Esophagus mucosa (tissue), 1 donor: ENCODE measurements around the gene FAM83E. TPM values are rescaled to one million over a fixed set of nuclear protein-coding genes. Genes with fewer than 3 reads are reported as not detected.

ENCODE experiments used
- ATAC-seq: fragments of 200-7000 bp; cut with Tn5 transposase; one replicate; pipeline ENCODE4 v1.9.1; 2020
- total RNA-seq: library from RNA; stranded (reverse); gene quantifications from one replicate; pipeline ENCODE4 v1.2.4, GENCODE V29; 2023
- donor health status: DM: yes; HTN: yes; CAD: no.

The FAM83E gene
- total RNA-seq: 6.5 TPM

DNA sequence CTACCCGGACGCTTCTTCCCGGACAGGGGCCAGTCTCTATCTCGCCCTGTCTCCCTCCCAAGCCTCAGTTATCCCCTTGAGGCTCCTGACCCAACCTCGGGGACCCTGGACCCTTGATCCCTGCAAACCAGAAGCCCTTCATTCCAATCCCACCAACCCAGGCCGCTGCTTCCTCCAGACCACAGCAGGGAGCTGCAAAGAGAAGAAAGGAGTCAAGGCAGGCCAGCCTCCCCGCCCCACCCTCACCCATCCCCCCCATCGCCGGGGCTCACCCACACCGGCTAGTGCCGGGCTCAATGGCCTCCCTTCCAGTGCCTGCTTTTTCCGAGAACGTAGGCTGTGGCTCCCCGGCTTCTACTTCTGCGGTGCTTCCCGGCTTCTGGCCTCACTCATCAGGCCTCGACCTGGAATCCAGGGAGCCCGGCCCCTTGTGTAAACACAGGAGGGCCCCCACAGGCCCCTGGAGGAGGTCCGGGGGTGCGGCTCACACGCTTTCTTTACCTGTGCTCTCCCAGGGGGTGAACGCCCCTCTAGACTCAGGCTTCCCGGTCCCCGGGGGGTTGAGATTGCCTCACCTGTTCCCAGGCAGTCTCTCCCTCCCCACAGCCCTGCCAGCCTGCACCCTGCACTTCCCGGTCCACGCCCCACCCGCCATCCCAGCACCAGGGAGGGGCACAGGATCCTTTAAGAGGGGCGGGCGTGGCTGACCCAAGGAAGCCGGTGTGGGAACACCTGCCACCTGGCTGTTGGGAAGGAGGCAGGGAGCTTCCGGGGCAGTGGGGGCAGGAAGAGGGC, at the start of gene FAM83E:
FAM83E (minus strand) TSS at position 641 of the 795 bp plus-strand sequence. CDS start 1,704 bp downstream, outside the sequence.
- peak; percentile 65 for ATAC-seq

DNA sequence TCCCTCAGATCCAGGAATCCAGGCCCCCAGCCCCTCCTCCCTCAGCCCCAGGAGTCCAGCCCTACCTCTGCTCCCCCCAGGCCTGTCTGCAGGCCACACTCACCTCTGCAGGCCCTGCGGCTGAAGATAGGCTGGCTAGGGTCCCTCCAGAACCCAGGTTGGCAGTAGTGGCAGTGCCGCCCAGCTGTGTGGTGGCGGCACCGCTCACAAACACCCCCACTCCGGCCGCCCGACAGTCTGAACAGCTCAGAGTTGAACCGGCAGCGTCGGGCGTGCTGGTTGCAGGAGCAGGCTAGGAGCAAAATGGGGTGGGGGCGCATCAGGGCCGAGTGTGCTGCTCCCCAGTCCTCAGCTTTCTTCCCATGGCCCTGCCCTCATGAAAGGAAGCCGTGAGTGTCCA, 49.6 kb upstream of the FAM83E start:
- ATAC-seq: no peak

DNA sequence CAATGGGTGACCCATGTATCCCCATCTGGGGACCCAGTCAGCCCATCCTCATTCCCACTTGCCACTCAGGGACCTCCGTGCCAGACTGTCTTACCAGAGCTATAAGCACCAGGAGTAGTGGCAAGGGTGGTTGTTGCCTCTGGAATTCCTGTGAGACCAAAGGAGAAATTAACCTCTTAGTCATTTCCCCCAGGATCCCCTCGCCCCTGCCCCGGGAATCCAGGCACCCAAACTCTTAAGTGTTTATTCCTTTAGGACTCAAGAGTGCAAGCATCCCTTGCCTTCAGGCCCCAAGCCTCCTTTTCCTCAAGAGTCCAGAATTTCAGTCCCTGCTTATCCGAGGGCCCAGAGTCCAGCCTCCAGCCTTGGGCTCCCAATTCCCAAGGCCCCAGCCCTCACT, 48.8 kb upstream of the FAM83E start:
- no peak for ATAC-seq

DNA sequence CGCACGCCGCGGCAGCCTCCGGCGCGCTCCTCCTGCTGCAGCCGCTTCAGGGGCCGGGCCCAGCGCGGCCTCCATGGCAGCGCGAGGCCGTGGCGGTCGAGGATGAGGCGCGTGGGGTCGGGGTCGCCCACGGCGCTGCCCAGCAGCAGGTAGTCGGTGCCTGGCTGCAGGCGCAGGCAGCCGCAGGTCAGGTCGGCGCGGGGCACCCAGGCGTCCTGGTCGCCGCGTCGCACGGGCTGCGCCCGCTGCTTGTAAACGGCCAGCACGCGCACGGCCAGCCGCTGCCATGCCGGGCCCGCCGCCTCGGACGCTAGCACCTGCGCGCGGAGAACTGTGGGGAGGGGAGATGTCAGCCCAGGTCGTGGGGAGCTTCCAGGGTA, 46.8 kb upstream of the FAM83E start:
- ATAC-seq: peak; percentile 11

DNA sequence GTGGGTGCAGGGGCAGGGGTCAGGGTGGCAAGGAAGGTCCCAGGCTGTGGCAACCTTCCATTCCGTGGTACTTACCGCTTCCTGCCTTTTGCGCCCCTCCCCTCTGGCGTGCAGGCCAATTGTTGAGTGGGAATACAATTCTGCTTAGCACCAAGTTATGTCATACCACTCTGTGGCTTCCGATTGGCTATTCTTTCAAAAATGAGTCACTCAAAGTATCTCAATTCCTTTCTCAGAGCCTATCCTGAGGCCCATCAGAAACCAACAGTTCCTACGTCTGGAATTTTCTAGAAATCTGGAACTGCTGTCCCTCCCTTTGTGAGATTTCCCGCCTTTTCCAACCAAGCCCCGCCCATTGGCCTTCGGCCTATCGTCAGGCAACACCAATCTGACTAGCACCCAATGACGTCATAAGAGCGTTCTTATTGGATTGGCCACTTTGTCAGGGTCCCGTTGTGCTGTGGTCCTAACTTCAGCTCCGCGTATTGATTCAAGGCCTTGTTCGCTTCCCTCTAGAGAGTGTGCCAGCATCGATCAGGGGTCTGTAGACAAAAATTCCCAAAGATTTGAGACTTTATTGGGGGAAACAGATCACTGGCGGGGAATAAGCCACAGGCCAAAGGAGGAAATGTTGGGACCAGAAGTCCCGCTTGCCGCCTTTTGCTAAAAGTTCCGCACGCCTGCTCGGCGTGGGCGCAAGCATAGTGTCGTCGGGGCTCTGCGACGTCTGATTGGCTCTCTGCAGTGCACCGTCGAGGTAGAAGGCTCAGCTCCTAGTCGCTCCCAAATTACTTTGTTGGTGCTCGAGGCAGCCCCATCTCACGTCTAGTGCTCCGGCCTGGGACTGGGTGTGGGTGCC, 46.2 kb upstream of the FAM83E start:
- ATAC-seq: peak; percentile 80

DNA sequence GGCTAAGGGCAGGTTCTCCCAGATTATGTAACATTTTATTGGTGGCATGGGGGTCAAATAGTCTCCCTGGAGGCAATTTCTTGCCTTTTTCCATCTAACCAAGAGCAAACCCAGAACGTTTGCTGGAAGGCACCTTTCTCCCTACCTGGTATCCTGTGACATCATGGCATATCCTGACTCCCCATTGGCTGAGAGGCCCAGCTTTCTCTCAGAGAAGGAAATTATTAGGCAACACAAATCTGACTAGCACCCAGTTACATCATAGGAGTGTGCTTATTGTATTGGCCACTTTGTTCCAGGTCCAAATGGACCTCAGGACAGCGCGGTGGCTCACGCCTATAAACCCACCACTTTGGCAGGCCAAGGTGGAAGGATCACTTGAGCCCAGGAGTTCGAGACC, 44.9 kb upstream of the FAM83E start:
- ATAC-seq: peak; percentile 25

DNA sequence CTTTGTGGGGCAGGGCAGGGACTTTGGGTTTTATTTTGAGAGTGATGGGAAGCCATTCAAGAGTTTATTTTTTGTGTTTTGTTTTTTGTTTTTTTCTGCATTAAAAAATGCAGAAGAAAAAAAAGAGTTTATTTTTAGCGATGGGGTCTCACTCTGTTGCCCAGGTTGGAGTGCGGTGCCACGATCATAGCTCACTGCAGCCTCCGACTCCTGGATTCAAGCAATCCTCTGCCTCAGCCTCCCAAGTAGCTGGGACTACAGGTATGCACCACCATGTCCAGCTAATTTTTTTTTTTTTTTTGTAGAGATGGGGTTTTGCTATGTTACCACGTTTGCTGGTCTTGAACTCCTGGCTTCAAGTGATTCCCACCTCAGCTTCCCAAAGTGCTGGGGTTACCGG, 43.6 kb upstream of the FAM83E start:
- ATAC-seq: no peak

DNA sequence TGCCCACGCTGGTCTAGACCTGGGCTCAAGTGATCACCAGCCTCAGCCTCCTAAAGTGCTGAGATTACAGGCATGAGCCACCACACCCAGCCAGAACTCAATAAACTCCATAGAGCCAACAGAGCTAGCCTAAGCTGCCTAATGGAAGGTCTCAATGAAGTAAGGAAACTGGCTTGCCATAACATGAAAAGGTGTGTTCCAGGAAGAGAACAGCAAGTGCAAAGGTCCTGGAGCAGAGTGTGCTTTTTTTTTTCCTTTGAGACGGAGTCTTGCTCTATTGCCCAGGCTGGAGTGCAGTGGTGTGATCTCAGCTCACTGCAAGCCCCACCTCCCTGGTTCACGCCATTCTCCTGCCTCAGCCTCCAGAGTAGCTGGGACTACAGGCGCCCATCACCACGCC, 43.0 kb upstream of the FAM83E start:
- ATAC-seq: peak; percentile 5

DNA sequence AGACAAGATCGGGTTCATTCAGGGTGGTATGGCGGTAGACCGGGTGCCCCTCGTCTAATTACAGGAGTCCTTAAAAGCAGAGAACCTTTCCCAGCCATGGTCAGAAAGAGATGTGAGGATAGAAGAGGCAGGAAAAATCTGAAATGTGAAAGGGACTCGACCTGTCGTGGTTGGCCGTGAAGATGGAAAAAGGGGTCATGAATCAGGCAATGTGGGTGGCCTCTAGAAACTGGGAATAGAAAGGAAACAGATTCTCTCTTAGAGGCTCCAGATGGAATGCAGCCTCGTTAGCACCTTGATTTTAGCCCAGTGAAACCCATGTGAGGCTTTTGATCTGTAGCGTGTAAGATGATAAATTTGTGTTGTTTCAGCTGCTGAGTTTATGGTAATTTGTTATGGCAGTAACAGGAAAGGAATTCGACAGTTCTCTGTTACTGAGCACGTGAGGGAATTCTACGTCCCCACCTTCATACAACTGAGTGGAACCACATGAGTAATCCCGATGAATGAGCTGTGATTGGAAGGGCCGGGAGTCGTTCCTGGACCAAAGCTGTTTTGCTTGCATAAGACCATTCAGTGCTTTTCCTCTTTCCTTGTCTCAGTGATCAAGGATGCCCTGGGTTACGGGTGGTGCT, 42.1 kb upstream of the FAM83E start:
- peak; percentile 19 for ATAC-seq

DNA sequence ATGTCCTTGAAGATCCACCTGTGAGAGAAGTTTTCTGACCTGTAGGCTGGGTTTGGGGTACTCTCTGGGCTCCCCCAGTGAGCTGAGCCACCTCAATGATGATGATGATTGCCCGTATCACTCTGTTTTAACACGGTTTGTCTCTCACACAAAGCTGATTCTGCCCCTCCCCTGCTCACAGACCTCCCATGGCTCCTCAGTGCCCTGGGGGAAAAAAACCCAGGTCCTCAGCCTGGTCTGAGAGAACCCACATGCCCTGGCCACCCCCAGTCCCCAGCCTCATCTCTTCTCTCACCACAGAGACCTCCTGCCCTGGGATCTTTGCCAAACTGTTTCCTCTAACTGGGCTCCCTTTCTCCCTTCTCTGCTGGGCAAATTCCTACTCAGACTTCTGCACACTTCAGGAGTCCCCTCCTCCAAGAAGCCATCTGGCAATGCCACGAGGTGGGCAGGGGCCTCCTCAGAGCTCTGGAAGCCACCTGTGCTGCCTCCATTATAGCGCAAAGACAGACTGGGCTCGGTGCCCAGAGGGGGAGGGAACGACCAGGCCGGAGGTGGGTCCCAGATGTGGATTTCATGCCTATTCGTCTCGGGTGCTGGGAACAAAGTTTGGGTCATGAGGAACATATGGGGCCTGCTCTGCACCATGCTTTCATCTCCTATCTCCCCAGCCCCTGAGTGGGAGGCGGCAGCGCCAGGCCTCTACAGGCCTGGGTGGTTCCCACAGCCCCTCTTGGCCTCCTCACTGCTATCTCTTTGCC, 39.6 kb upstream of the FAM83E start:
- ATAC-seq: no peak

DNA sequence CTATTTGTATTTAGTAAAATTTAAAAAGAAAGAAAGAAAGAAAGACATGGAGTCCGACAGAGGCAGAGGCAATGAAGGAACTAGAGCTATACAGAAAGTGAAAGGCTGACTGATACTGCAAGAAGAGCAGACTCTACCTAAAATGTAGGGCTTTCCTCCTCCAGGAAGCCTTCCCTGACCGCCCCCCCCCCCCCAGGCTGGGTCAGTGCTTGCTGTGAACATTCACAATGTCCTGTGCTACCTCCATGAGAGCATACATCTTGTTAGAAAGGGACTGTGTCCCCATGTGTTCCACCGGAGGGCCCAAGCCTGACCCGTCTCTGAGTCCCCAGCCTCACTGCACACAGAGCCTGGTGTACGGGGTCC, 36.8 kb upstream of the FAM83E start:
- no peak for ATAC-seq

DNA sequence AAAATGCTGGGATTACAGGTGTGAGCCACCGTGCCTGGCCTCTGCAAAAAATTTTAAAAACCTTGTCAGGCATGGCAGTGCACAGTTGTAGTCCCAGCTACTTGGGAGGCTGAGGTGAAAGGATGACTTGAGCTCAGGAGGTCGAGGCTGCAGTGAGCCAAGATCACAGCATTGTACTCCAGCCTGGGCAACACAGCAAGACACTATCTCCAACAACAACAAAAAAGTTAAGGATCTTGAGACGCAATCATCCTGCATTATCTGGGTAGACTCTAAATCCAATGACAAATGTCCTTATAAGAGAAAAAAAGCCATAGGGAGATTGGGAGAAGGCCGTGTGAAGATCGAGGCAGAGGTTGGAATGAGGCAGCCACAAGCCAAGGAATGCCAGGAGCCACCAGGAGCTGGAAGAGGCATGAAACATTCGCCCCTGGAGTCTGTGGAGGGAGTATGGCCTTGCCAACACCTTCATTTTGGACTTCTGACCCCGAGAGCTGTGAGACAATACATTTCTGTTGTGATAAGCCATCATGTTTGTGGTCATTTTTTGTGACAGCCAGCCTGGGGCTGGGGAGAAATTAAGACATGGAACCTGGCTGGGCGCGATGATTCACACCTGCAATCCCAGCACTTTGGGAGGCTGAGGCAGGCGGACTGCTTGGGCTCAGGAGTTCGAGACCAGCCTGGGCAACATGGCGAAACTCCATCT, 36.3 kb upstream of the FAM83E start:
- ATAC-seq: no peak

DNA sequence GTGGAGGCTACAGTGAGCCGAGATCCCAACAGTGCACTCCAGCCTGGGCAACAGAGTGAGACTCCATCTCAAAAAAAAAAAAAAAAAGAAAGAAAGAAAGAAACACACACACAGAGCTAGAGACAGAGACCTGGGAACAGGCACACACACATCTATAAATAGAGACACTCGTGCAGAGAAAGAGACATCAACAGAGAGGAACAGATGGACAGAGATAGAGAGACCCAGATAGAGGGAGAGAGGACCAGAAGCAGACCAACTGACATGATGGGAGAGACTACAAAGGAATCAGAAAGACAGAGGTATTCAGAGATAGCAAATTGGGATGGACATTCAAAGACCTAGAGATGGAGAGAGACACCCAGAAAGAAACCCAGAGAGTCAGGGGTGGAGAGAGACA, 33.3 kb upstream of the FAM83E start:
- no peak for ATAC-seq

DNA sequence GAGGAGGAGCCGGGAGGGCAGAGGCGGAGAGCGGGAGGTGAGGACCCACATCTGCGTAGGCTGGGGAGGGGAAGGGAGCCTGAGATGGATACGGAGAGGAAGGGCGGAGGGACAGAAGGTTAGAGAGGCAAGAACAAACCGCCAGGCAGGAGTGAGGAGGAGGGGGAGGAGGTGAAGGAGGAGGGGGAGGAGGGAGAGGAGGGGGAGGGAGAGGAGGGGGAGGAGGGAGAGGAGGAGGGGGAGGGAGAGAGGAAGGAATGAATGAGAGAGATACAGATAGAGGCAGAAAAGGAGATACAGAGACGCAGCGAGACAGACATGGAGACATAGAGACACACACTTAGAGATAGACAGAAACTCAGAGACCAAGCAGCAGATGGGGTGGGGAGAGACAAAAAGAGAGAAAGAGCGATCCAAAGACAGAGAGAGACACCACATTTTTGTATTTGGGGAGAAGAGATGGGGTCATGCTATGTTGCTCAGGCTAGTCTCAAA, 31.9 kb upstream of the FAM83E start:
- ATAC-seq: no peak

DNA sequence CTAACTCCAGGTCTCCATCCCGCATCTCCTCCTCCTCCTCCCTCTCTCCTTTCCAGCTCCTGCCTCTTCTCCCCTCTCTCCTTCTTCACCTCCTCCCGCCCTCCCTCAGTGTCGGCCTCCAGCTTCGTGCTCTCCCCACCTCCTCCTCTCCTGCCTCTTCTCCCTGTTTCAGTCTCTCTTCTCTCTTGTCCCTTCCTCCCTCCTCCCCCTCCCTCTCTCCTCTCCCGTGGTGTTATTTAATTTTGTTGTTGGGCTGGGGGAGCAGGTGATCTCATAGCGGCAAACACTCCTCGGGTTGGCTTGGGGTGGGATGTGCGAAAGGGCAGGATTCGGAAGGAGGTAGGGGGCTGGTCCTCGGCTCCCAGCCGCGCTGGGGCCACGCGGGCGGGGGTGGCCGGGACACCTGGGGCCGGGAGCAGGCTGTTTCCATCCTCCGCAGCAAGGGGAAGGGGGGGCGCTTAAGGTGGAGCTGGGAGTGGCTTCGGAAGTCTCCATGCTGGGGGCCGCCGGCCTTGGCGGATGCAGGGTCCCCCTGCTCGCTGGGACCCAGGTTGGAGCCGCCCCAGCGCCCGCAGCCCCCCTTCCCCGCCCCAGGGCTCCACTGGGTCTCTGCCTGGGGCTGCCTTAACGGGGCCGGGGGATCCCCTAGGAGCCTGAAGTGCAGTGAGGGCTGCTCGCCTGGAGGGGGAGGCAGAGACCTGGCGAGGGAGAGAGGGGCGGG, 31.3 kb upstream of the FAM83E start, which contains the start of gene CA11:
CA11 (minus strand) TSS at position 187 of the 721 bp plus-strand sequence. CDS start 555 bp downstream, outside the sequence.
- ATAC-seq: peak; percentile 82

DNA sequence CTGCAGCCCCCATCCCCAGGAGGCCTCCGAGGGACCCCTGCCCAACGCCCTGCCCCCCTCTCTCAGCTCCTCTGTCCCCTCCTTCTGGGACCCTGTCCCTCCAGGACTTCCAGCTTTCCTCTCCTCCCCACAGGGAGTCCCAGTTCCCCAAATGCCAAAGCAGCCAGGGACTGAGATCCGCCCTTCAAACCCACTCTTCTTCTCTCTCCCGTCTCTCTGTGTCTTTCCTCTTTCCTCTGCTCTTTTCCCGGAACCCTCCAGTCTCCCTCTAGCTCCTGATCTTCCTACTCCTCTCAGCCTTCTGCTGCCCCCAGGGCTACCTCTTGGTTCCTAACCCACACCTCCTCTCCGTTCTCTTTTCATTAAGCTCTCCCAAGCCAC, 30.7 kb upstream of the FAM83E start:
- no peak for ATAC-seq

DNA sequence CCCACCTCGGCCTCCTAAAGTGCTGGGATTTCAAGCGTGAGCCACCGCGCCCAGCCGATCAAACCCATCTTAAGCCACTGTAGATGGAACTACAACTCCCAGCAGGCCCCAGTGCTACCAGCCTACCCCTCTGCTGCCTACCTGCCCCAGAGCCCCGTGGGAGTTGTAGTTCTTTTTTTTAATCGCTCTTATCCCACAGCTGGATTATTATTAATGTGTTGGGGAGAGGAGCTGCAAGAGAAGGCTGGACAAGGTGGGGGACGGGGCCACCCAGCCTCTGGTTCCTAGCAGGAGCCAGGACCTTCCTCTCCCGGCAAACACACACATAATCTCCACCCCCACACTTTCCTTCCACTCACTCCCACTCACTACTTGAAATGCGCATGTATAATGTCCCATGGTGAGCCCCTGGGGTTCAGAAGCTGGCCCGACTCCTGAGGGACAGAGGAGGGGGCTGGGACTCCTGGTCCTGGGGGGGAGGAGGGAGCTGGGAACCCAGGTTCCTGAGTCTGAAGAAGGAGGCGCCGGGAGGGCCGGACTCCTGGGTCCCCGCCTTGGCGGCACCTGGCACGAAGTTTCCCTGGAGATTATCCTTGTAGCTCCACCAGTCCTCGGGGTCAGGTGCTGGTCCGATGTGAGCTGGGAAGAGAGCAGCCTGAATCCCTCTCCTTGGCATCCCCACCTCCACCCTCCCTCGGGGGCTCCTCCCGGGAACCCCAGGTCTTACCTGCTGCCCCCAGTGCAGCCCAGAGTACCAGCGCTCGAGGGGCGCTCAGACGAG, 30.2 kb upstream of the FAM83E start:
- peak; percentile 67 for ATAC-seq

DNA sequence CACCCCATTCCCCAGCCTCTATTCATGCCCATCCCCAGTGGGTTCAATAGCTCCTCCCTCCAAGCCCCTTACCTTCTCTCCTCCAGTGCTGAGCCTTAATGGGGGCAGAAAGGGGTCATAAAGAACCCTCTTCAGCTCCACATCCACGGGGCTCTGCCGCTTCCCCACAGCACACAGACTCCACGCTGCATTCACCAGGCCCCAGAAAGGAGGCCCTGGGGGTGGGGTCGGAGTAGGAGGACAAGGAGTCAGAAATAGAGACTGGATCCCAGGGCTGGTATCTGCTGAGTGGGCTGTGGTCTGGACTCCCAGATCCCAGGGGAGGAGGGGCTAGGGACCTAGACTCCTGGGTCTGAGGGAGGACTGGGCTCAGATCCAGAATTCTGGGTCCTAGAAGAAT, 29.5 kb upstream of the FAM83E start:
- ATAC-seq: no peak

DNA sequence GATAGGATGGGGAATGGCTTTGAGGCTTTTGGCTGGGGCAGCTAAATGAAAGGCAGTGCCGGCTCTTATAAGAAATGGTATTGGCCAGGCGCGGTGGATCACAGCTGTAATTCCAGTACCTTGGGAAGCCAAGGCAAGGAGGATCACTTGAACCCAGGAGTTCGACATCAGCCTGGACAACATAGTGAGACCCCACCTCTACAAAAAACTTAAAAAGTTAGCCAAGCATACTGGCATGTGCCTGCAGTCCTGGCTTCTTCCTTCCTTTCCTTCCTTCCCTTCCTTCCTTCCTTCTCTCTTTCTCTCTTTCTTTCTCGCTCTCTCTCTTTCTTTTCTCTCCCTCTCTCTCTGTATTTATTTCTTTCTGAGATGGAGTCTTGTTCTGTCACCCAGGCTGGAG, 28.0 kb upstream of the FAM83E start:
- ATAC-seq: no peak

DNA sequence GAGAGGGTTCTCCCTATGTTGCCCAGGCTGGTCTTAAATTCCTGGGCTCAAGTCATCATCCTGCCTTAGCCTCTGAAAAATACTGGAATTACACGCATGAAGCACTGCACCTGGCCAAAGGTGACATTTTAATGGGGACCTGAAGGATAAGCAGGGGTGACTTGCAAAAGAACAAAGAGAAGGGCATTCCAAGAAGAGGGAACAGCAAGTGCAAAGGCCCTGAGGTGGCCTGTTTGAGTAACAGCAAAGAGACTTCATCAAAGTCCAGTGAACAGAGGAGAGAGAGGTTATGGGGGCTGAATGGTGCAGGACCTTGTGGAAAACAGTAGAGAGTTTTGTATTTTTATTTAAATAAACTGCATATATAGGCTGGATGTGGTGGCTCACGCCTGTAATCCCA, 27.0 kb upstream of the FAM83E start:
- no peak for ATAC-seq
